Neural cell (in vitro differentiated cells): ENCODE measurements around the gene SCUBE1. TPM values are rescaled to one million over a fixed set of nuclear protein-coding genes. Genes with fewer than 3 reads are reported as not detected.

Experiments
- H2AFZ ChIP-seq: fragments of 200-600, 300-800 bp; sonication (generic), shearing (Covaris generic); 2 replicates; pipeline ENCODE4 v1.6.0; 2014; ENCODE audit warnings: low read depth, mild to moderate bottlenecking, antibody characterized with exemption, low read length, moderate library complexity
- H3F3A ChIP-seq: fragments of 200-600 bp; shearing (Covaris generic); 2 replicates; pipeline ENCODE4 v1.6.1; 2016; ENCODE audit warnings: mild to moderate bottlenecking, moderate library complexity, mixed read lengths, antibody characterized with exemption, low read length; ENCODE audit not compliant: insufficient read depth, poor library complexity, severe bottlenecking
- H3K27ac ChIP-seq: fragments of 200-600, 300-800 bp; sonication (generic), shearing (Covaris generic); 2 replicates; pipeline ENCODE4 v1.5.1; 2014; ENCODE audit warnings: mild to moderate bottlenecking, low read length, moderate library complexity
- H3K27me3 ChIP-seq: fragments of 300-800, 200-600 bp; sonication (generic), shearing (Covaris generic); 2 replicates; pipeline ENCODE4 v1.6.0; 2014; ENCODE audit warnings: mild to moderate bottlenecking, low read depth, low read length, moderate library complexity; ENCODE audit not compliant: insufficient read depth
- H3K36me3 ChIP-seq: fragments of 300-800, 200-600 bp; sonication (generic), shearing (Covaris generic); 2 replicates; pipeline ENCODE4 v1.5.1; 2014; ENCODE audit warnings: mild to moderate bottlenecking, antibody characterized with exemption, low read length, moderate library complexity; ENCODE audit not compliant: insufficient read depth
- H3K4me2 ChIP-seq: fragments of 300-800, 200-600 bp; sonication (generic), shearing (Covaris generic); 2 replicates; pipeline ENCODE4 v1.6.0; 2014; ENCODE audit warnings: mild to moderate bottlenecking, low read length
- H3K4me3 ChIP-seq: fragments of 300-800, 200-600 bp; sonication (generic), shearing (Covaris generic); 2 replicates; pipeline ENCODE4 v1.5.1; 2014; ENCODE audit warnings: mild to moderate bottlenecking, low read length, moderate library complexity
- H3K79me2 ChIP-seq: fragments of 200-600 bp; shearing (Covaris generic); replicated peaks from 2 replicates; pipeline ENCODE4 v1.6.0; 2014; ENCODE audit warnings: mild to moderate bottlenecking, low read length, moderate library complexity; ENCODE audit not compliant: insufficient read depth
- H3K9ac ChIP-seq: fragments of 300-800, 200-600 bp; sonication (generic), shearing (Covaris generic); 2 replicates; pipeline ENCODE4 v1.6.1; 2016; ENCODE audit warnings: mild to moderate bottlenecking, low read length, mixed read lengths
- H3K9me2 ChIP-seq: fragments of 200-600 bp; shearing (Covaris generic); 2 replicates; pipeline ENCODE4 v1.6.1; 2016; ENCODE audit warnings: mild to moderate bottlenecking, low read length, mixed read lengths; ENCODE audit not compliant: insufficient read depth
- H3K9me3 ChIP-seq: fragments of 200-600, 300-800 bp; sonication (generic), shearing (Covaris generic); 2 replicates; pipeline ENCODE4 v1.6.1; 2016; ENCODE audit warnings: mild to moderate bottlenecking, mixed run types, low read length, moderate library complexity, mixed read lengths
- H4K20me1 ChIP-seq: fragments of 200-600 bp; shearing (Covaris generic); 2 replicates; pipeline ENCODE4 v1.6.1; 2016; ENCODE audit warnings: mild to moderate bottlenecking, mixed run types; ENCODE audit not compliant: insufficient read depth
- CTCF ChIP-seq: fragments of 450-650 bp; IDR thresholded peaks from 2 replicates; pipeline ENCODE4 v1.5.1; 2014; ENCODE audit warnings: antibody characterized with exemption, mild to moderate bottlenecking, moderate library complexity; ENCODE audit not compliant: poor library complexity, severe bottlenecking
- EP300 ChIP-seq: fragments of 450-650 bp; conservative IDR thresholded peaks from 2 replicates; pipeline ENCODE4 v1.6.1; 2014; ENCODE audit warnings: antibody characterized with exemption, mild to moderate bottlenecking, moderate library complexity; ENCODE audit not compliant: poor library complexity, severe bottlenecking
- EZH2 ChIP-seq: fragments of 200-600, 300-800 bp; shearing (Covaris generic), sonication (generic); IDR thresholded peaks from 2 replicates; pipeline ENCODE4 v1.6.1; 2014; ENCODE audit warnings: antibody characterized with exemption, low read length, borderline replicate concordance, mild to moderate bottlenecking; ENCODE audit not compliant: insufficient read depth, poor library complexity, severe bottlenecking
- MXI1 ChIP-seq: fragments of 450-650 bp; conservative IDR thresholded peaks from 2 replicates; pipeline ENCODE4 v1.6.1; 2014; ENCODE audit warnings: antibody characterized with exemption, mild to moderate bottlenecking; ENCODE audit not compliant: poor library complexity, severe bottlenecking
- POLR2AphosphoS5 ChIP-seq: IDR thresholded peaks from 2 replicates; pipeline ENCODE4 v1.6.1; 2012
- RAD21 ChIP-seq: fragments of 450-650 bp; conservative IDR thresholded peaks from 2 replicates; pipeline ENCODE4 v1.6.1; 2014; ENCODE audit warnings: antibody characterized with exemption, mild to moderate bottlenecking, moderate library complexity
- REST ChIP-seq: IDR thresholded peaks from 2 replicates; pipeline ENCODE4 v1.6.1; 2012; ENCODE audit warnings: borderline replicate concordance
- SMC3 ChIP-seq: fragments of 450-650 bp; conservative IDR thresholded peaks from 2 replicates; pipeline ENCODE4 v1.6.1; 2014; ENCODE audit warnings: antibody characterized with exemption, mild to moderate bottlenecking, moderate library complexity; ENCODE audit not compliant: poor library complexity
- TAF1 ChIP-seq: IDR thresholded peaks from 2 replicates; pipeline ENCODE4 v1.6.1; 2012; ENCODE audit warnings: low read depth
- polyA plus RNA-seq: library from polyadenylated mRNA; depleted of rRNA; stranded (reverse); fragments of >200 nt; gene quantifications from 2 replicates; pipeline ENCODE4 v1.2.3, GENCODE V29; 2014

Gene SCUBE1
- polyA plus RNA-seq, 1 donor from 2014 or later, result 8.4 TPM

GRCh38 chr22:43169310-43170130, 173.7 kb downstream of the SCUBE1 start:
- H4K20me1 ChIP-seq, result no peaks in the 10 kb centered on the region
- H2AFZ ChIP-seq, result no peak overlapping the region
- no peak overlapping the region for H3K9ac ChIP-seq
- no peak overlapping the region for H3K4me3 ChIP-seq
- no peak overlapping the region for H3K4me2 ChIP-seq
- H3K27me3 ChIP-seq, result no peaks in the 10 kb centered on the region
- H3K36me3 ChIP-seq, result no peaks in the 10 kb centered on the region
- H3K27ac ChIP-seq, result no peak overlapping the region
- H3F3A ChIP-seq, result no peaks in the 10 kb centered on the region
- no peaks in the 10 kb centered on the region for H3K9me2 ChIP-seq
- no peaks in the 10 kb centered on the region for H3K79me2 ChIP-seq
- no peaks in the 10 kb centered on the region for H3K9me3 ChIP-seq
- TF ChIP-seq RAD21 (no peak), POLR2AphosphoS5 (no peak), EP300 (no peak), REST (no peak), SMC3 (no peak), MXI1 (no peak), EZH2 (no peak), TAF1 (no peak), CTCF (no peak)

- H3K4me3 ChIP-seq, result no peak overlapping the region
- H3K27me3 ChIP-seq, result no peaks in the 10 kb centered on the region
- H3K27ac ChIP-seq, result no peak overlapping the region
- H3K9me2 ChIP-seq, result no peaks in the 10 kb centered on the region
- H2AFZ ChIP-seq, result no peak overlapping the region
- no peaks in the 10 kb centered on the region for H4K20me1 ChIP-seq
- H3K9ac ChIP-seq, result no peak overlapping the region
- H3K9me3 ChIP-seq, result no peaks in the 10 kb centered on the region
- no peak overlapping the region for H3K4me2 ChIP-seq
- TF ChIP-seq EP300, result no peak
- TF ChIP-seq MXI1, result no peak
- TF ChIP-seq TAF1, result no peak
- no peak for TF ChIP-seq RAD21
- no peaks in the 10 kb centered on the region for H3K79me2 ChIP-seq
- H3F3A ChIP-seq, result no peaks in the 10 kb centered on the region
- H3K36me3 ChIP-seq, result no peaks in the 10 kb centered on the region
Observed at GRCh38 chr22:43168471-43169309, 174.5 kb downstream of the SCUBE1 start.
